Measurements from ENCODE around the gene ICAM5.
A peak's percentile ranks its signal among the peaks of the same experiment; 100 is the strongest.

Gene ICAM5

DNA sequence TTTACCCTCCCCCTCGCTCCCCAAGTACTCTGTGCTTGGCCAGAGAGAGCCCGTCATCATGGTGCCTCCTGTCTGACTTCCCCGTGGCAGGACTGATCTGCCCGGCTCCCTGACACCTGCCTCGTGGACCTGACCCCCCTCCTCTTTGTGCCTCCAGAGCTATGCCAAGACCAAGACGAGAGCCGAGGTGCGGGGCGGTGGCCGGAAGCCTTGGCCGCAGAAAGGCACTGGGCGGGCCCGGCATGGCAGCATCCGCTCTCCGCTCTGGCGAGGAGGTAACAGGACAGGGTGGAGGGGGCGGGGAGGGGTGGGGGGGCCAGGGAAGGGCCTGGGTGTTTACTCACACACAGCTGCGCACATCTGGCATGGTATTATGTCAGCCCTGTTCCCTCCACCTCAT is 33.2 kb upstream of the ICAM5 start:
- no peaks in the 10 kb centered on the region for H3K27me3 ChIP-seq (ENCODE audit: control insufficient read depth in 1 of 2, insufficient read depth in 2 of 2, low read length in 2 of 2)

DNA sequence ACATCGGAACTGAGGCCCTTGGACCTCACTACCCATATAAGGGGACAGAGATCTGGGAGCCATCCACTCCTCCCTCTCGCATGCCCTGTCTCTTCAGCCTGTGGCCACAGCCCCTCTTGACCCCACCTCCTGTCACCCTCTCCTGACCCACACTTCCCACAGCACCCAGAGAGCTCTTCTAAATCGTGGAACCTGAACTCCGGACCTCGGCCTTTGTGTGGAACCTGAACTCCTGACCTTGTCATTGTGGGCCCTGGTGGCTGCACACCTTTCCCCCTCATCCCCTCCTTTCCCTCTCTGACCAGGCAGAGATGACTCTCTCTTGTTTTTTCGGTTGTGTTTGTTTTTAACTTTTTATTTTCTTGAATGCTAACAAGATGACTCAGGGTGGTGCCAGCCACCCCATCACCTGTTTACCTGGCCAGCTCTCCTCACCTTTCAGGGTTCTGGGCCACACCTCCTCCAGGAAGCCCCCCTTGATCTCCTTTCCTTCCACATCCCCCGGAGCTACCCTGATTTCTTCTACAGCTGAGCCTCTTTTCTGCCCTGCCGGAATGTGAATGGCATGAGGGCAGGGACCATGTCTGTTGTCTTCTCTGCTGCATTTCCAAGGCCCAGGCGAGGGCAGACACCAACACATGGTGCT is 32.7 kb upstream of the ICAM5 start:
- no peak overlapping the region for H3K4me3 ChIP-seq (ENCODE audit: low read depth in 1 of 2, low read length in 2 of 2)
- no peaks in the 10 kb centered on the region for H3K27me3 ChIP-seq (ENCODE audit: control insufficient read depth in 1 of 2, insufficient read depth in 2 of 2, low read length in 2 of 2)
- no peak overlapping the region for H3K9ac ChIP-seq (ENCODE audit: low read depth in 1 of 2, low read length in 2 of 2)
- H3K4me1 ChIP-seq (ENCODE audit: control insufficient read depth in 1 of 2, insufficient read depth in 2 of 2, low read length in 2 of 2), result peaks cover 12 to 13% of the 10 kb centered on the region in 2 donors
- H3K36me3 ChIP-seq (ENCODE audit: control insufficient read depth in 1 of 2, insufficient read depth in 2 of 2, low read length in 2 of 2), result peaks cover 22 to 50% of the 10 kb centered on the region in 2 donors
- H3K27ac ChIP-seq (ENCODE audit: low read depth, low read length), result no peak overlapping the region
- H3K9me3 ChIP-seq (ENCODE audit: control insufficient read depth in 1 of 2, low read length in 2 of 2), result no peaks in the 10 kb centered on the region

More for the DNA sequence above, 33.2 kb upstream of the ICAM5 start:
- Histone ChIP-seq H3K9me3 (ENCODE audit: control insufficient read depth in 1 of 2, low read length in 2 of 2) (no peaks in the 10 kb centered on the region), H3K9ac (ENCODE audit: low read depth in 1 of 2, low read length in 2 of 2) (no peak overlapping the region), H3K4me1 (ENCODE audit: control insufficient read depth in 1 of 2, insufficient read depth in 2 of 2, low read length in 2 of 2) (peaks cover 12 to 13% of the 10 kb centered on the region in 2 donors), H3K36me3 (ENCODE audit: control insufficient read depth in 1 of 2, insufficient read depth in 2 of 2, low read length in 2 of 2) (peaks cover 22 to 50% of the 10 kb centered on the region in 2 donors), H3K27ac (ENCODE audit: low read depth, low read length) (no peak overlapping the region), H3K4me3 (ENCODE audit: low read depth in 1 of 2, low read length in 2 of 2) (no peak overlapping the region)

DNA sequence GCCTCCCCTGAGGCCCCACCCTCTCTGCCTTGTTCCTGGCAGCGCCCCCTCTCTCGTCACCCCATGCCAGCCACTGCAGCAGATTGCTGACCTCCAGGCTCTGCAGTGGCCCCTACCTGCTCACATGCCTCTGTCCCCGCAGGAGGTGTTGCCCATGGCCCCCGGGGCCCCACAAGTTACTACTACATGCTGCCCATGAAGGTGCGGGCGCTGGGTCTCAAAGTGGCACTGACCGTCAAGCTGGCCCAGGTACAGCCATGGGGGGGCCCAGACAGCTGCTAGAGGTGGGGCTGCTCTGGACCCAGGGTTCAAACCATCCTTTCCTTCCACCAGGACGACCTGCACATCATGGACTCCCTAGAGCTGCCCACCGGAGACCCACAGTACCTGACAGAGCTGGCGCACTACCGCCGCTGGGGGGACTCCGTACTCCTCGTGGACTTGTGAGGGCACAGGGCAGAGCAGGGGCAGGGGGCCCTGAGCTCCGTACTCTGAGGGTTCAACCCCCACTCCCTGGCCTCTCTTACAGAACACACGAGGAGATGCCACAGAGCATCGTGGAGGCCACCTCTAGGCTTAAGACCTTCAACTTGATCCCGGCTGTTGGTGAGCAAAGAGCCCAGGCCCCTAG is 31.6 kb upstream of the ICAM5 start:
- H3K9me3 ChIP-seq (ENCODE audit: control insufficient read depth in 1 of 2, low read length in 2 of 2), result no peaks in the 10 kb centered on the region
- H3K27me3 ChIP-seq (ENCODE audit: control insufficient read depth in 1 of 2, insufficient read depth in 2 of 2, low read length in 2 of 2), result no peaks in the 10 kb centered on the region
- H3K4me3 ChIP-seq (ENCODE audit: low read depth in 1 of 2, low read length in 2 of 2), result no peak overlapping the region
- no peak overlapping the region for H3K9ac ChIP-seq (ENCODE audit: low read depth in 1 of 2, low read length in 2 of 2)
- peaks cover 5 to 6% of the 10 kb centered on the region in 2 donors for H3K4me1 ChIP-seq (ENCODE audit: control insufficient read depth in 1 of 2, insufficient read depth in 2 of 2, low read length in 2 of 2)
- peaks cover 22 to 50% of the 10 kb centered on the region in 2 donors for H3K36me3 ChIP-seq (ENCODE audit: control insufficient read depth in 1 of 2, insufficient read depth in 2 of 2, low read length in 2 of 2)
- no peak overlapping the region for H3K27ac ChIP-seq (ENCODE audit: low read depth, low read length)

- Histone ChIP-seq H3K27me3 (ENCODE audit: control insufficient read depth in 1 of 2, insufficient read depth in 2 of 2, low read length in 2 of 2) (no peaks in the 10 kb centered on the region), H3K27ac (ENCODE audit: low read depth, low read length) (no peak overlapping the region), H3K36me3 (ENCODE audit: control insufficient read depth in 1 of 2, insufficient read depth in 2 of 2, low read length in 2 of 2) (peaks cover 20 to 44% of the 10 kb centered on the region in 2 donors), H3K9ac (ENCODE audit: low read depth in 1 of 2, low read length in 2 of 2) (no peak overlapping the region), H3K4me1 (ENCODE audit: control insufficient read depth in 1 of 2, insufficient read depth in 2 of 2, low read length in 2 of 2) (peaks cover 5 to 6% of the 10 kb centered on the region in 2 donors), H3K9me3 (ENCODE audit: control insufficient read depth in 1 of 2, low read length in 2 of 2) (no peaks in the 10 kb centered on the region), H3K4me3 (ENCODE audit: low read depth in 1 of 2, low read length in 2 of 2) (no peak overlapping the region)
These were observed 30.4 kb upstream of the ICAM5 start for GRCh38 chr19:10259162-10259905.

GRCh38 chr19:10260141-10260584 is 29.6 kb upstream of the ICAM5 start:
- Histone ChIP-seq H3K4me3 (ENCODE audit: low read depth in 1 of 2, low read length in 2 of 2) (no peak overlapping the region), H3K27ac (ENCODE audit: low read depth, low read length) (no peak overlapping the region)

GRCh38 chr19:10262771-10263170 is 27.0 kb upstream of the ICAM5 start:
- no peaks in the 10 kb centered on the region for H3K27me3 ChIP-seq (ENCODE audit: control insufficient read depth in 1 of 2, insufficient read depth in 2 of 2, low read length in 2 of 2)
- no peak overlapping the region for H3K27ac ChIP-seq (ENCODE audit: low read depth, low read length)
- H3K4me3 ChIP-seq (ENCODE audit: low read depth in 1 of 2, low read length in 2 of 2), result no peak overlapping the region
- H3K36me3 ChIP-seq (ENCODE audit: control insufficient read depth in 1 of 2, insufficient read depth in 2 of 2, low read length in 2 of 2), result peaks cover 8 to 21% of the 10 kb centered on the region in 2 donors
- H3K4me1 ChIP-seq (ENCODE audit: control insufficient read depth in 1 of 2, insufficient read depth in 2 of 2, low read length in 2 of 2), result peaks cover 5 to 6% of the 10 kb centered on the region in 2 donors
- no peak overlapping the region for H3K9ac ChIP-seq (ENCODE audit: low read depth in 1 of 2, low read length in 2 of 2)
- no peaks in the 10 kb centered on the region for H3K9me3 ChIP-seq (ENCODE audit: control insufficient read depth in 1 of 2, low read length in 2 of 2)

More at GRCh38 chr19:10260141-10260584, 29.6 kb upstream of the ICAM5 start:
- Histone ChIP-seq H3K4me1 (ENCODE audit: control insufficient read depth in 1 of 2, insufficient read depth in 2 of 2, low read length in 2 of 2) (peaks cover 5 to 6% of the 10 kb centered on the region in 2 donors), H3K9ac (ENCODE audit: low read depth in 1 of 2, low read length in 2 of 2) (no peak overlapping the region), H3K36me3 (ENCODE audit: control insufficient read depth in 1 of 2, insufficient read depth in 2 of 2, low read length in 2 of 2) (peaks cover 16 to 38% of the 10 kb centered on the region in 2 donors), H3K9me3 (ENCODE audit: control insufficient read depth in 1 of 2, low read length in 2 of 2) (no peaks in the 10 kb centered on the region), H3K27me3 (ENCODE audit: control insufficient read depth in 1 of 2, insufficient read depth in 2 of 2, low read length in 2 of 2) (no peaks in the 10 kb centered on the region)

DNA sequence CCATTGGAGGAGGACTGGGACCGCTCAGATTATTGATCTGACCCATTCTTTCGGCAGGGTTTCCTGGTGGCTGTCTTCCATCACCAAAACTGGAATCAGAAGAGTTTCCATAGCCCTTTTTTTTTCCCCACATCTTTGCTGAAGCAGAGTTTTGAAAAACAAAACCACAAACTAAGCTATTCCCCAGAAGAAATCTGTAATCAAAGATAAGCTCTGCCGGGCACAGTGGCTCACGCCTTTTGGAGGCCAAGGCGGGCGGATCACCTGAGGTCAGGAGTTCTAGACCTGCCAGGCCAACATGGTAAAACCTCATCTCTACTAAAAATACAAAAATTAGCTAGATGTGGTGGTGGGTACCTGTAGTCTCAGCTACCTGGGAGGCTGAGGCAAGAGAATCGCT is 23.0 kb upstream of the ICAM5 start:
- no peaks in the 10 kb centered on the region for H3K36me3 ChIP-seq (ENCODE audit: control insufficient read depth in 1 of 2, insufficient read depth in 2 of 2, low read length in 2 of 2)
- H3K9ac ChIP-seq (ENCODE audit: low read depth in 1 of 2, low read length in 2 of 2), result no peak overlapping the region
- no peaks in the 10 kb centered on the region for H3K9me3 ChIP-seq (ENCODE audit: control insufficient read depth in 1 of 2, low read length in 2 of 2)
- H3K27me3 ChIP-seq (ENCODE audit: control insufficient read depth in 1 of 2, insufficient read depth in 2 of 2, low read length in 2 of 2), result peaks cover 9 to 16% of the 10 kb centered on the region in 2 donors
- H3K4me3 ChIP-seq (ENCODE audit: low read depth in 1 of 2, low read length in 2 of 2), result no peak overlapping the region
- H3K27ac ChIP-seq (ENCODE audit: low read depth, low read length), result no peak overlapping the region
- H3K4me1 ChIP-seq (ENCODE audit: control insufficient read depth in 1 of 2, insufficient read depth in 2 of 2, low read length in 2 of 2), result peaks cover 11 to 15% of the 10 kb centered on the region in 2 donors

DNA sequence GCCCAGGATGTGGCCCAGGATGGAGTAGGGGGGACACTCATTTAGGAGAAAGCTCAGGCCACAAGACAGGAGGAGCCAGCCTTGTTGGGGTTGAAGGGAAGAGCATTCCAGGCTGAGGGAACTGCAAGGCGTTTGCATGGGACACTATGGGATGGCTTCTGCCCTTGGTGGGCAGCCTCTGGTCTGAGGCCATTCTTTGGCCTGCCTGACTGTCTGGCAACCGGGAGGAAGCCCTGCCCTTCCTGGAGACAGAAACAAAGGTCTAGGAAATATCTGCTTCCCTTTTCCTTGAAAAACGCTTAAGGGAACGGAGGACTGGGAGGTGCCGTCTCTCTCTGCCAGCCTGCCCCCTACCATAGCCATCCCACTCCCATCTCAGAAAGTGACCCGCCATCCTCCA is 21.7 kb upstream of the ICAM5 start:
- no peaks in the 10 kb centered on the region for H3K9me3 ChIP-seq (ENCODE audit: control insufficient read depth in 1 of 2, low read length in 2 of 2)
- H3K9ac ChIP-seq (ENCODE audit: low read depth in 1 of 2, low read length in 2 of 2), result no peak overlapping the region
- H3K27ac ChIP-seq (ENCODE audit: low read depth, low read length), result peak overlapping the region; percentile 10
- peaks cover 11 to 19% of the 10 kb centered on the region in 2 donors for H3K4me1 ChIP-seq (ENCODE audit: control insufficient read depth in 1 of 2, insufficient read depth in 2 of 2, low read length in 2 of 2)
- peaks cover 9 to 16% of the 10 kb centered on the region in 2 donors for H3K27me3 ChIP-seq (ENCODE audit: control insufficient read depth in 1 of 2, insufficient read depth in 2 of 2, low read length in 2 of 2)
- H3K36me3 ChIP-seq (ENCODE audit: control insufficient read depth in 1 of 2, insufficient read depth in 2 of 2, low read length in 2 of 2), result no peaks in the 10 kb centered on the region
- no peak overlapping the region for H3K4me3 ChIP-seq (ENCODE audit: low read depth in 1 of 2, low read length in 2 of 2)

- H3K4me1 ChIP-seq (ENCODE audit: control insufficient read depth in 1 of 2, insufficient read depth in 2 of 2, low read length in 2 of 2), result peaks cover 11 to 19% of the 10 kb centered on the region in 2 donors
- H3K9ac ChIP-seq (ENCODE audit: low read depth in 1 of 2, low read length in 2 of 2), result peak overlapping the region; percentile 44 to 57
- H3K4me3 ChIP-seq (ENCODE audit: low read depth in 1 of 2, low read length in 2 of 2), result peak overlapping the region; percentile 60 to 71
- no peaks in the 10 kb centered on the region for H3K9me3 ChIP-seq (ENCODE audit: control insufficient read depth in 1 of 2, low read length in 2 of 2)
- peak overlapping the region; percentile 83 for H3K27ac ChIP-seq (ENCODE audit: low read depth, low read length)
- peaks cover 0 to 2% of the 10 kb centered on the region in 2 donors for H3K36me3 ChIP-seq (ENCODE audit: control insufficient read depth in 1 of 2, insufficient read depth in 2 of 2, low read length in 2 of 2)
- peaks cover 9 to 16% of the 10 kb centered on the region in 2 donors for H3K27me3 ChIP-seq (ENCODE audit: control insufficient read depth in 1 of 2, insufficient read depth in 2 of 2, low read length in 2 of 2)
These were observed 20.2 kb upstream of the ICAM5 start for GRCh38 chr19:10269333-10270179.
